ENCODE results near the gene TOLLIP. TPM values are rescaled to one million over a fixed set of nuclear protein-coding genes. Genes with fewer than 3 reads are reported as not detected.

Gene TOLLIP
- total RNA-seq, 2 donors from 2014 or later: 72.8 to 161 TPM

DNA sequence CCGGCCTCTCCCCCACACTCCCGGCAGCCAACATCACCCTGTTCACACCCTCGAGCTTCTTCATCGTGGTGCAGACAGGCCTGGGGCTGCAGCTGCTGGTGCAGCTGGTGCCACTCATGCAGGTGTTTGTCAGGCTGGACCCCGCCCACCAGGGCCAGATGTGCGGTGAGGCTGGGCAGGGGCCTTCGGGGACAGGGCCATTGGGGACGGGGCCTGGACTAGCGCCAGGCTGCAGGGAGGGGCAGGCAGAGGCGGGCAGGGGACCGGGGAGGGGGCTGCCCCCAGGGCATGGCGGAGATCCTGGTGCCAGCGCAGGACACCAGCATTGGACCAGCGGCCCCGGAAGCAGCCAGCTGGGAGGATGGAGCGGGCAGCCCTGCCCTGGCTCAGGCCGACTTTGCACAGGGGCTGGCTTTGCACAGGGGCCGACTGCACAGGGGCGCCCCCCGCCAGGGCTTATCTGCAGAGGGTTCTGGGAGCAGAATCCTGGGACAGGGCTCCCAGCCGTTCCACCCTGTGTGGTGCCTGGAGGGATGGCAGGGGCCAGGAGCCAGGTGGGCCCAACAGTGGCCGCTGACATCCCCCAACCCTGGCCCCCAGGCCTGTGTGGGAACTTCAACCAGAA is 77.9 kb downstream of the TOLLIP start:
- TF ChIP-seq POLR2AphosphoS5 (IDR thresholded peaks at IDR 0.05): no peak
- TF ChIP-seq, protein P1, sequence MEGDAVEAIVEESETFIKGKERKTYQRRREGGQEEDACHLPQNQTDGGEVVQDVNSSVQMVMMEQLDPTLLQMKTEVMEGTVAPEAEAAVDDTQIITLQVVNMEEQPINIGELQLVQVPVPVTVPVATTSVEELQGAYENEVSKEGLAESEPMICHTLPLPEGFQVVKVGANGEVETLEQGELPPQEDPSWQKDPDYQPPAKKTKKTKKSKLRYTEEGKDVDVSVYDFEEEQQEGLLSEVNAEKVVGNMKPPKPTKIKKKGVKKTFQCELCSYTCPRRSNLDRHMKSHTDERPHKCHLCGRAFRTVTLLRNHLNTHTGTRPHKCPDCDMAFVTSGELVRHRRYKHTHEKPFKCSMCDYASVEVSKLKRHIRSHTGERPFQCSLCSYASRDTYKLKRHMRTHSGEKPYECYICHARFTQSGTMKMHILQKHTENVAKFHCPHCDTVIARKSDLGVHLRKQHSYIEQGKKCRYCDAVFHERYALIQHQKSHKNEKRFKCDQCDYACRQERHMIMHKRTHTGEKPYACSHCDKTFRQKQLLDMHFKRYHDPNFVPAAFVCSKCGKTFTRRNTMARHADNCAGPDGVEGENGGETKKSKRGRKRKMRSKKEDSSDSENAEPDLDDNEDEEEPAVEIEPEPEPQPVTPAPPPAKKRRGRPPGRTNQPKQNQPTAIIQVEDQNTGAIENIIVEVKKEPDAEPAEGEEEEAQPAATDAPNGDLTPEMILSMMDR (IDR thresholded peaks at IDR 0.05): no peak
- TF ChIP-seq POLR2A (IDR thresholded peaks at IDR 0.05): no peak
- DNase-seq (ENCODE audit: low spot score): no peak
- Histone ChIP-seq H3K36me3 (no peaks in the 10 kb centered on the region), H3K9me3 (no peaks in the 10 kb centered on the region), H3K27me3 (replicated peaks; ENCODE audit: insufficient read depth) (peaks cover 15% of the 10 kb centered on the region), H3K4me3 (no peak overlapping the region), H3K27ac (no peak overlapping the region), H3K4me1 (replicated peaks) (no peaks in the 10 kb centered on the region)
- 56% methylated on average over 19 of the region's 22 CpGs for WGBS
- intact Hi-C loops (cut with DNase I): no loop called here

DNA sequence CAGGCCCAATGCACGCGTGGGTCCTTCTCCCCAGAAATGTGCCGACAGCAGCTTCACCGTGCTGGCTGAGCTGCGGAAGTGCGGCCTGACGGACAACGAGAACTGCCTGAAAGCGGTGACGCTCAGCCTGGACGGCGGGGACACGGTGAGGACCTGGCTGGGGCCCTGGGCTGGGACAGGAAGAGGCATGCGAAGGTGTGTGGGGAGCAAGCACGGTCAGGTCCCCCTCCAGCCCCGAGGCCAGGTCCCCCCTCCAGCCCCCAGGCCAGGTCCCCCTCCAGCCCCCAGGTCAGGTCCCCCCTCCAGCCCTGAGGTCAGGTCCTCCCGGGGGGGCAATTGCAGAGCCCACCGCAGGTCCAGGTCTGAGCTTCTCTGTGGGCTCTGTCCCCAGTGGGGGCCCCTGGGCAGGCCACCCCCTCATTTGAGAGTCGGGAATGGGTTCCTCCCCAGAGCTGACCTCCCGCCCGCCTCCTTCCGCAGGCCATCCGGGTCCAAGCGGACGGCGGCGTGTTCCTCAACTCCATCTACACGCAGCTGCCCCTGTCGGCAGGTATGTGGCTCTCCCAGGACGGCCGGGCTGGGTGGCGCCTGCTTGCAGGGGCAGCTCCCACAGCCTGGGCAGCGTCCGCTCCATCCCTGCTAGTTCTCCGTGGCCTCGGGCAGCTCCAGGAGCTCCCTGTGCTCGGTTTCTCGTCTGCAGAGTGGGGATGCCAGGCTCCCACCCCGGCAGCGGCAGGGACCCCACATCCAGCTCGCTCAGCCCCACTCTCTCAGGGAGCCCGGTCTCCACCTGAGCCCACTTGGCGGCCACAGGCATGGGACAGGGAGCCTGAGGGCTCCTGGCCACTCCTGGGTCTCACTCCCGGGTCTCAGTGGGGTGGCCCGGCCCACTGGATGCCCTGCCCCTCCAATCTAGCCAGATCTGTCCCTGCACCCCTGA is 78.7 kb downstream of the TOLLIP start:
- no peak overlapping the region for H3K4me3 ChIP-seq
- H3K27ac ChIP-seq: no peak overlapping the region
- no peak for DNase-seq (ENCODE audit: low spot score)
- 67% methylated on average over 44 of the region's 45 CpGs for WGBS
- no peaks in the 10 kb centered on the region for H3K4me1 ChIP-seq (replicated peaks)
- H3K9me3 ChIP-seq: no peaks in the 10 kb centered on the region
- no peak for TF ChIP-seq POLR2AphosphoS5 (IDR thresholded peaks at IDR 0.05)
- TF ChIP-seq, protein P1 (IDR thresholded peaks at IDR 0.05): peak in 1 of 4 experiments; percentile 25
- intact Hi-C loops (cut with DNase I): no loop called here
- no peaks in the 10 kb centered on the region for H3K36me3 ChIP-seq
- H3K27me3 ChIP-seq (replicated peaks; ENCODE audit: insufficient read depth): peaks cover 15% of the 10 kb centered on the region

DNA sequence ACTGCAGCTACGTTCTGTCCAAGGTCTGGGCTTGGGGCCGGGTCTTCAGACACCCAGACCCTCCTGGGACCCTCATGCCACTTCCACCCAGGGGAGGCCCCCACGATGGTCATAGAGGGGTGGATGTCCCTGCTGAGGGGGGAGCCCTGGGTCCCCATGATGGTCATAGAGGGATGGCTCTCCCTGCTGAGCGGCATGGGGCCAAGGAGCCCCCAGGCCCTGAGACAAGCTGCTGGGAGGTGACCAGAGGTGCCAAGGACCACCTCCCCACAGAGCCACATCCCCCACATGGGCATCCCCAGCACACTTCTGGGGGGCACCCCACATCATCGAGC is 79.3 kb downstream of the TOLLIP start:
- Histone ChIP-seq H3K4me3 (no peak overlapping the region), H3K36me3 (no peaks in the 10 kb centered on the region), H3K27me3 (replicated peaks; ENCODE audit: insufficient read depth) (peaks cover 15% of the 10 kb centered on the region), H3K27ac (no peak overlapping the region), H3K4me1 (replicated peaks) (no peaks in the 10 kb centered on the region), H3K9me3 (no peaks in the 10 kb centered on the region)
- intact Hi-C loops (cut with DNase I): no loop called here
- WGBS: 90% methylated on average over 5 of the region's 5 CpGs
- DNase-seq (ENCODE audit: low spot score): no peak
- no peak for TF ChIP-seq POLR2AphosphoS5 (IDR thresholded peaks at IDR 0.05)
- TF ChIP-seq, protein P1 (IDR thresholded peaks at IDR 0.05): no peak
- no peak for TF ChIP-seq POLR2A (IDR thresholded peaks at IDR 0.05)

DNA sequence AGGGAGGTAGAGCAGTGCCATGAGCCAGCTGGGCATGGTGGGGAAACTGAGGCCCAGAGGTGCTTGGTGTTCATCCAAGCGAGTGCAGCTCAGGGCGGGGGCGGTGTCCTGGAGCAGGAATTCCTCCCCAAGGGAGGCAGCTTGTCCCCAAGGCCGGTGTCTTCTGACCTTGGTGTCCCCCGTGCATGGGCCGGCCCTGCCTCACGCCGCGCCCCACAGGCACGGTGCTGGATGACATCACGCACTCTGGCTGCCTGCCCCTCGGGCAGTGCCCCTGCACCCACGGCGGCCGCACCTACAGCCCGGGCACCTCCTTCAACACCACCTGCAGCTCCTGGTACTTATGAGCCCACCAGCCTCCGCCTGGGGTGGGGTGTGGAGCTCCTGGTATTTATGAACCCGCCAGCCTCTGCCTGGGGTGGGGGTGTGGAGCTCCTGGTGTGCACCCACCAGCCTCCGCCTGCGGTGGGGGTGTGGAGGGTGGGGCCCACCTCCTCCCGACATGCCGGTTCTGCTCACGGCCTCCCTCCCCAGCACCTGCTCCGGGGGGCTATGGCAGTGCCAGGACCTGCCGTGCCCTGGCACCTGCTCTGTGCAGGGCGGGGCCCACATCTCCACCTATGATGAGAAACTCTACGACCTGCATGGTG is 79.8 kb downstream of the TOLLIP start:
- DNase-seq (ENCODE audit: low spot score): no peak

More for the DNA sequence above, 79.8 kb downstream of the TOLLIP start:
- Histone ChIP-seq H3K36me3 (no peaks in the 10 kb centered on the region), H3K4me3 (no peak overlapping the region), H3K9me3 (no peaks in the 10 kb centered on the region), H3K4me1 (replicated peaks) (no peaks in the 10 kb centered on the region), H3K27ac (no peak overlapping the region), H3K27me3 (replicated peaks; ENCODE audit: insufficient read depth) (peaks cover 15% of the 10 kb centered on the region)
- WGBS: 71% methylated on average over 14 of the region's 27 CpGs
- TF ChIP-seq POLR2AphosphoS5 (IDR thresholded peaks at IDR 0.05) (no peak), POLR2A (IDR thresholded peaks at IDR 0.05) (no peak)
- TF ChIP-seq, protein P1 (IDR thresholded peaks at IDR 0.05): no peak
- intact Hi-C loops (cut with DNase I): no loop called here
